NCI-H128 (cell line): ENCODE measurements around the gene EIF5B.

Experiments
- DNase-seq: peaks from one replicate; lab custom pipeline; 2025; ENCODE audit not compliant: unreplicated experiment; lab: John Stamatoyannopoulos, UW

The EIF5B gene

GRCh38 chr2:99404797-99405669 lies 67.8 kb downstream of the EIF5B start:
- no peak for DNase-seq

DNA sequence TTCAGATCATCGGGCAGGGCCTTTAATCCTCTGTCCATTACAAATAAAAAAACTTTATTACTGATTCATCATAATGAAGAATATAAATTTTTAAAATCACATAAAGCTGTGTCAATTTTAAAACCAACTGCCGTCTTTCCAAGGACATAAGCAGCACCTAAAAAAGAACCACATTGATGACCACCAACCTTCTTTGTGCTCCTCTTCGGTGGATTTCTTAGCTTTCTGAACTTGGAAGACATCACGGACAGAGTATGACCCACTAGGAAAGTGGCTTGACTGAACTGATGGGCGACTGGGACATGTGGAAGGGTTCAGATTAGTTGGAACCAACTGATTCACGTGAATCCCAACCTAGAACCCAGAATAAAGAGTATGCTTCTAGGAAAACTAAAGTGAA lies 68.9 kb downstream of the EIF5B start:
- DNase-seq: no peak

DNA sequence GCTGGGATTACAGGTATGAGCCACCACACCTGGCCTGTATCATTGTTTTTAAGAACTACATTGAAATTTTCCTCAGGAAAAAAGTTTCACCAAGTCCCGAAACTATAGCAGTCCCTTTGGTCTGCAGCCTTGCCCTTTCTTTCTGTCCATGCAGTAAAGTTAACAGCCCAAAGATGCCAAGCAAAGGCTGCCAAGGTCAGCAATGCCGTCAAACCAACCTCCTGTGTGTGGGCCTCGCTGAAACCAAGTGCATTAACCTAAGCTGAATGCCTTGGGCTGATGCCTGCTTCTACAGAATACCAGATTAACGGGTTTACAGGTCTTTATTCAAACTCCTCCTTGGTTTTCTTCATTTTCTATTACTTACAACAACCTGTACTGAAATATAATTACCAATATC lies 73.1 kb downstream of the EIF5B start:
- no peak for DNase-seq

GRCh38 chr2:99414566-99414965 lies 77.4 kb downstream of the EIF5B start:
- no peak for DNase-seq

DNA sequence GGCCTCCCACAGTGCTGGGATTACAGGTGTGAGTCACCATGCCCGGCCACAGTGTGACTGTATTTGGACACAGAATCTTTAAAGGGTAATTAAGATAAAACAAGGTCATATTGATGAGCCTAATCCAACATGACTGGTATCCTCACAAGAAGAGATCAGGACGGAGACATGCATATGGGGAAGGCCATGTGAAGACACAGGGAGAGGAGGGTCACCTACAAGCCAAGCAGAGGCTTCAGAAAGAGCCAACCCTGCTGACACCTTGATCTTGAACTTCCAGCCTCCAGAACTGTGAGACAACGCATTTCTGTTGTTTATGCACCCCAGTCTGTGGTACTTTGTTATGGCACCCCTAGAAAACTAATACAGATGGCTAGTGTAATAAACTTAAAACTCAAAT lies 80.2 kb downstream of the EIF5B start:
- DNase-seq: no peak

- DNase-seq: no peak
These were observed 82.8 kb downstream of the EIF5B start for GRCh38 chr2:99420031-99420430.

GRCh38 chr2:99420751-99421299 lies 83.6 kb downstream of the EIF5B start:
- no peak for DNase-seq

GRCh38 chr2:99421469-99421868 lies 84.3 kb downstream of the EIF5B start:
- DNase-seq: no peak

DNA sequence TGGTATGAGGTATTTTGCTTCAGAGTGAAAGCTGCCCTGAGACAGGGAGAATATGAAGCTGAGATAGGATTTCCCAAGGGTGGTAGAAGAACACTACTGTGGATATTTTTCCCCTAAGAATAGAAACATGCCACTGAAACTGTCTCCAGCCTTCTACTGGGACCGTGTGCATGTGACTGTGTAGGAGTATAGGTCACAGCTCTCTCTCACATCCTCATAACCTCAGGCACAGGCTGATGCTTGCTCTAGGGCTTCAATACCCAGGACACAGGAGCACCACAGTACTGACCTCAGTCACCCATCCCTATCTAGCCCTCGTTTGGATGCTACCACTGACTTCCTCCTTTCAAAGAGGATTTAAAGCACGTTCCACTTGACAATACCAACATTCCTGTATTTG lies 85.4 kb downstream of the EIF5B start:
- DNase-seq: no peak

GRCh38 chr2:99424371-99424770 lies 87.2 kb downstream of the EIF5B start:
- DNase-seq: no peak

DNA sequence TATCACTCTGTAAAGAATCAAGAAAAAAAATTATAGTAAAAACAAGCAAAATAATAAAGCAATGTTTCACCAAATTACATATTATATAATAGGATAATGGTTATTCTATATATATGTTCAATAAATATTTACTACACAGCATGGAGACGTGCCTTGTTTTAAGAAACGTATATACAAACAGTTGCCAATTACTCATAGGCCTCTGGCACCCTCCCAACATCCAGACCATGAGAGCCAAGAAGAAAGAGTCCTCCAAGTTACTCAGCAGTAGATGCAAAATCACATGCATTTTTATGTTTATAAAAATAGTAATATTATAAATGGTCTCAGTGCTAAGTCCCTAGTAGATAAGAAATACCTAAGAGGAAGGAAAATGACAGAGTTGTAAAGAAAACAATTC lies 87.8 kb downstream of the EIF5B start:
- no peak for DNase-seq

GRCh38 chr2:99430614-99431291 lies 93.6 kb downstream of the EIF5B start:
- no peak for DNase-seq

GRCh38 chr2:99431587-99432275 lies 94.5 kb downstream of the EIF5B start:
- DNase-seq: no peak

- DNase-seq: no peak
These were observed 96.2 kb downstream of the EIF5B start for GRCh38 chr2:99433340-99433739.

DNA sequence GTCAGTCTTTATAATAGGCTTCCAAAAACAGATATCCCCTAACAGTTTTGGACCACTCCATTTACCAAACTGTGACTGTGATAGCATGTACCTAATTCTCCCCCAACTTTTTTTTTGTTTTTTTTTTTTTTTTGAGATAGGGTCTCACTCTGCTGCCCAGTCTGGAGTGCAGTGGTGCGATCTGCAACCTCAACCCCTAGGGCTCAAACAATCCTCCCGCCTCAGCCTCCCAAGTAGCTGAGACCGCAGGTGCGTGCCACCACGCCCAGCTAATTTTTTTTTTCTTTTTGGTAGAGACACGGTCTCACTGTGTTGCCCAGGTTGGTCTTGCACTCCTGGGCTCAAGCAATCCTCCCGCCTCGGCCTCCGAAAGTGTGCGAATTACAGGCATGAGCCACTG lies 99.7 kb downstream of the EIF5B start:
- DNase-seq: no peak

DNA sequence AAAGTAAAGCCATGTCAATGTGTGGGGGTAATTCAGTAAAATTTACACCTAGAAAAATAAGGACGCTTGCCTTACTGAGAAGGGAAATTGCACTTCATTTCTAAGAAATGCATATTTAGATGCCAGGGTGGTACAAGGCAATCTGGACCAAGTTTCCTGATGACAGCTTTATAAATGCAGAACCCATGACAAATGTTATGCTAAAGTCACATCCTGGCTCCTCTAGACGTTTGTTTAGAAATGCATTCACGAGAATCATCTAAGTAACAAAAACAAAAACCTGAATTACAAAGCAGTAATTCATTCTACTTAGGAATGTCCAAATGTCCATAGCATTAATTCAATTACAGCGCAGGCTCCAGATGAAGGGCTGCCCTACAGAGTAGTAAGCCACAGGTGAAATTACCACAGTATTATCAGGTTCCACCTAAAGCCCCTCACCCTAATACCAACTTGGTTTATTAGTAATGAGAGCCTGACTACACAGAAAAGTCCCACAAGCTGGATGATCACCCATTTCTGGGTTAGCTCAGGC lies 102.8 kb downstream of the EIF5B start:
- DNase-seq: no peak

- no peak for DNase-seq
These were observed 105.6 kb downstream of the EIF5B start for GRCh38 chr2:99442837-99443236.

DNA sequence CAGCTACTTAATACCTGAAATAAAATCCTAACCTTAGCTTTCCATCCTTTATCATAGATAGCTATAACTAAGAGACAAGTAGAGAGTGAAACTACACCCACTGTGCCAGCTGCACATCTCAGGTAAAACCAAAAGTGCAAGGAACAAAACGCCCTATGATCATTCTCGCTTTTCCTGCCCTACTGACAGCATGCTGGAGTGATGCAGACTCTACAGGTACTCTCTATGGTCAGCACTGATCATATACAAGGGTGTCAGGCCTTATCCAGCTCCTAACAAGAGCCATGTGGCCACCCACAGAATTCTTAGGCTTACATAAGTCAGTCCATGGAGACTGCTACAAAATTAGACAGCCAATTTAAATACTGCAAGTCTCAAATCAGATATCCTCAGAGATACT lies 107.0 kb downstream of the EIF5B start:
- no peak for DNase-seq

- DNase-seq: no peak
These were observed 107.9 kb downstream of the EIF5B start for GRCh38 chr2:99445065-99445464.

DNA sequence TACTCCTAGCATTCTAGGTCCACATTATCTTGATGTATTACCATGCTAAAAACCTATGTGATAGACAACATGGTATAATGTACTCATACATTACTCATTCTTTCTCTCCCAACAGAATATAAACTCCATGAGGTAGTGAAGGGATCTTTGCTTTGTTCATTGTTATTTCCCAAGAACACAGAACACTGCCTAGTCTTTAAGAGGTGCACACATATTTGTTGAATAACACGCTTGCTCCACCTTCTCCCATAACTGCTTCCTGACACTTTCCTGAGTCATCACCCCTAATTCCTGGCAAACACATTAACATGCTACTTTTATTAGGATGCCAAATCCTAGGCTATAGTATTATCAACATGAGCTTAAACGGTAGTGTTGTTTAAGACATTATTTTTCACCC lies 111.4 kb downstream of the EIF5B start:
- DNase-seq: no peak

DNA sequence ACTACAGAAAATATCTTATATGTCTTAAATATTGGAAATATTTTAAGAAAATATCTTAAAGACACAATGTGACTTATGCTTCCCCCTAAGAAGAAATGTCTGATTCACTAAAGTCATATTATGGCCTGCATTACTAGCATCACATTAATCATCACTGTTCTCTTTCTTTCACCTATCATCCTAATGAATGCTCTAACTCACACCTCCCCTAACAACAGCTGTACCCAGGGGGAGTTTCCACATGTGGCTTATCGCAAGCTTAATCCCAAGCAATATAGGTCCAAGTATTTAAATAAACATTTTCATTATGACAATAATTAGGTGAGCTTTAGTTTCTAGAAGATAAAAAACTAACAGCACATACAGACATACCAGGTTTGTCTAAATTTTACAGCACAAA lies 113.0 kb downstream of the EIF5B start:
- DNase-seq: no peak
